HEK293 (cell line): ENCODE measurements around the gene SPDYE2B.
"Not testable (repeated sequence)": the region's sequence is repeated elsewhere in the genome, so short reads cannot be mapped to it uniquely, and the experiment has no call there.

ENCODE experiments used
- CTCF ChIP-seq: fragments of 450-650 bp; formaldehyde crosslinking; IDR thresholded peaks from 2 replicates; pipeline ENCODE4 v1.5.1; 2016; ENCODE audit warnings: missing biosample characterization, missing genetic modification characterization
- EGR2 ChIP-seq: fragments of 450-650 bp; formaldehyde crosslinking; IDR thresholded peaks from 2 replicates; pipeline ENCODE4 v1.5.1; 2016; ENCODE audit warnings: low read depth, missing biosample characterization, missing genetic modification characterization
- ZFP41 ChIP-seq: fragments of 450-650 bp; formaldehyde crosslinking; IDR thresholded peaks from 2 replicates; pipeline ENCODE4 v1.5.1; 2016; ENCODE audit warnings: missing biosample characterization, missing genetic modification characterization, borderline replicate concordance
- ZNF121 ChIP-seq: fragments of 450-650 bp; formaldehyde crosslinking; IDR thresholded peaks from 2 replicates; pipeline ENCODE4 v1.5.1; 2016; ENCODE audit warnings: missing biosample characterization, missing genetic modification characterization
- ZNF138 ChIP-seq: fragments of 450-650 bp; formaldehyde crosslinking; IDR thresholded peaks from 2 replicates; pipeline ENCODE4 v1.5.1; 2016; ENCODE audit warnings: missing biosample characterization, missing genetic modification characterization, borderline replicate concordance
- ZNF530 ChIP-seq: fragments of 450-650 bp; formaldehyde crosslinking; IDR thresholded peaks from 2 replicates; pipeline ENCODE4 v1.5.1; 2016; ENCODE audit warnings: low read depth, missing biosample characterization, missing genetic modification characterization
- ZNF600 ChIP-seq: fragments of 450-650 bp; formaldehyde crosslinking; IDR thresholded peaks from 2 replicates; pipeline ENCODE4 v1.5.1; 2016; ENCODE audit warnings: missing biosample characterization, missing genetic modification characterization
- ZNF626 ChIP-seq: fragments of 450-650 bp; sonication (Bioruptor Pico); formaldehyde crosslinking; IDR thresholded peaks from 2 replicates; pipeline ENCODE4 v1.5.1; 2018; ENCODE audit warnings: missing biosample characterization, missing genetic modification characterization, inconsistent platforms
- ZNF664 ChIP-seq: fragments of 450-650 bp; formaldehyde crosslinking; IDR thresholded peaks from 2 replicates; pipeline ENCODE4 v1.5.1; 2016; ENCODE audit warnings: missing biosample characterization, missing genetic modification characterization

GRCh38 chr7:102688299-102689036, 38.3 kb downstream of the SPDYE2B start:
- not testable (repeated sequence) for TF ChIP-seq ZNF138 (tag by site-specific recombination); ZFP41; EGR2 (tag by site-specific recombination); CTCF (tag by site-specific recombination); ZNF121 (tag by site-specific recombination); ZNF530; ZNF664 (tag by site-specific recombination); ZNF626 (tag by site-specific recombination); ZNF600 (tag by site-specific recombination)
